ENCODE results near the gene PRICKLE2. TPM values are rescaled to one million over a fixed set of nuclear protein-coding genes. Genes with fewer than 3 reads are reported as not detected.

PRICKLE2 gene
- total RNA-seq, 1 experiment from 2014 or later = 4.2 TPM

- Histone ChIP-seq H3K9me3 (no peaks in the 10 kb centered on the region), H3K4me3 (ENCODE audit: low read depth, low read length) (no peak overlapping the region), H3K36me3 (ENCODE audit: control insufficient read depth, insufficient read depth, low read length) (no peaks in the 10 kb centered on the region), H3K27me3 (replicated peaks; ENCODE audit: control insufficient read depth, insufficient read depth, low read length) (no peaks in the 10 kb centered on the region), H3K4me1 (peaks cover 29% of the 10 kb centered on the region)
- H3K4me1 Mint-ChIP-seq (ENCODE audit: low read depth, unreplicated experiment) = peaks cover 24% of the 10 kb centered on the region
- H3K9me3 Mint-ChIP-seq (ENCODE audit: unreplicated experiment) = peaks cover 6% of the 10 kb centered on the region
- peak in 1 of 2 experiments; percentile 26 for DNase-seq
- intact Hi-C loops (cut with micrococcal nuclease; ENCODE audit: unreplicated experiment) = no loop called here
- POLR2A ChIA-PET = no interaction called here
- no peaks in the 10 kb centered on the region for H3K36me3 Mint-ChIP-seq (ENCODE audit: insufficient read depth, unreplicated experiment)
- TF ChIP-seq CTCF (IDR thresholded peaks at IDR 0.05; ENCODE audit: insufficient read depth in 1 of 2, low read depth in 1 of 2, low read length in 1 of 2, severe bottlenecking in 1 of 2, unreplicated experiment in 1 of 2) = no peak
- H3K27ac Mint-ChIP-seq (ENCODE audit: unreplicated experiment) = peak overlapping the region; percentile 74
- BruUV-seq (replicated peaks) = no TSS peak
- CTCF ChIA-PET = no interaction called here
- peak overlapping the region; percentile 27 for H3K4me3 Mint-ChIP-seq (ENCODE audit: unreplicated experiment)
- no peaks in the 10 kb centered on the region for H3K27me3 Mint-ChIP-seq (ENCODE audit: insufficient read depth, unreplicated experiment)
Measured at GRCh38 chr3:64063207-64063982, 161.9 kb downstream of the PRICKLE2 start.

- no peak for DNase-seq
- H3K4me1 ChIP-seq = peaks cover 29% of the 10 kb centered on the region
- H3K4me3 Mint-ChIP-seq (ENCODE audit: unreplicated experiment) = no peak overlapping the region
- no peaks in the 10 kb centered on the region for H3K9me3 Mint-ChIP-seq (ENCODE audit: unreplicated experiment)
- intact Hi-C loops (cut with micrococcal nuclease; ENCODE audit: unreplicated experiment) = no loop called here
- H3K27ac Mint-ChIP-seq (ENCODE audit: unreplicated experiment) = no peak overlapping the region
- no peaks in the 10 kb centered on the region for H3K27me3 ChIP-seq (replicated peaks; ENCODE audit: control insufficient read depth, insufficient read depth, low read length)
- no TSS peak for BruUV-seq (replicated peaks)
- no peaks in the 10 kb centered on the region for H3K36me3 ChIP-seq (ENCODE audit: control insufficient read depth, insufficient read depth, low read length)
- H3K4me1 Mint-ChIP-seq (ENCODE audit: low read depth, unreplicated experiment) = peaks cover 24% of the 10 kb centered on the region
- no peaks in the 10 kb centered on the region for H3K27me3 Mint-ChIP-seq (ENCODE audit: insufficient read depth, unreplicated experiment)
- no peak for TF ChIP-seq CTCF (IDR thresholded peaks at IDR 0.05; ENCODE audit: insufficient read depth in 1 of 2, low read depth in 1 of 2, low read length in 1 of 2, severe bottlenecking in 1 of 2, unreplicated experiment in 1 of 2)
- ChIA-PET CTCF (no interaction called here), POLR2A (no interaction called here)
- H3K9me3 ChIP-seq = no peaks in the 10 kb centered on the region
- H3K4me3 ChIP-seq (ENCODE audit: low read depth, low read length) = no peak overlapping the region
- H3K36me3 Mint-ChIP-seq (ENCODE audit: insufficient read depth, unreplicated experiment) = no peaks in the 10 kb centered on the region
Measured at GRCh38 chr3:64061628-64062027, 163.6 kb downstream of the PRICKLE2 start.

- Mint-ChIP-seq H3K27me3 (ENCODE audit: insufficient read depth, unreplicated experiment) (no peaks in the 10 kb centered on the region), H3K27ac (ENCODE audit: unreplicated experiment) (no peak overlapping the region), H3K4me1 (ENCODE audit: low read depth, unreplicated experiment) (peaks cover 25% of the 10 kb centered on the region), H3K9me3 (ENCODE audit: unreplicated experiment) (no peaks in the 10 kb centered on the region), H3K4me3 (ENCODE audit: unreplicated experiment) (no peak overlapping the region), H3K36me3 (ENCODE audit: insufficient read depth, unreplicated experiment) (no peaks in the 10 kb centered on the region)
- Histone ChIP-seq H3K4me1 (peaks cover 26% of the 10 kb centered on the region), H3K27me3 (replicated peaks; ENCODE audit: control insufficient read depth, insufficient read depth, low read length) (no peaks in the 10 kb centered on the region), H3K9me3 (no peaks in the 10 kb centered on the region), H3K36me3 (ENCODE audit: control insufficient read depth, insufficient read depth, low read length) (no peaks in the 10 kb centered on the region), H3K4me3 (ENCODE audit: low read depth, low read length) (no peak overlapping the region)
- POLR2A ChIA-PET = no interaction called here
- TF ChIP-seq CTCF (IDR thresholded peaks at IDR 0.05; ENCODE audit: insufficient read depth in 1 of 2, low read depth in 1 of 2, low read length in 1 of 2, severe bottlenecking in 1 of 2, unreplicated experiment in 1 of 2) = no peak
- CTCF ChIA-PET = no interaction called here
- no TSS peak for BruUV-seq (replicated peaks)
- intact Hi-C loops (cut with micrococcal nuclease; ENCODE audit: unreplicated experiment) = no loop called here
- no peak for DNase-seq
Measured at GRCh38 chr3:64059484-64060175, 165.6 kb downstream of the PRICKLE2 start.
